Mesothelial cell of epicardium (in vitro differentiated cells): Measurements from ENCODE around the gene C3orf18. TPM values are rescaled to one million over a fixed set of nuclear protein-coding genes. Genes with fewer than 3 reads are reported as not detected.

Experiments
- DNase-seq, 2 experiments: peaks; one replicate each; pipeline ENCODE4 v3.0.0; 2021; ENCODE audit warnings: low spot score in 2 of 2; ENCODE audit not compliant: unreplicated experiment in 2 of 2
- H3K27ac Mint-ChIP-seq: 2 replicates; pipeline ENCODE4 v1.8.0; 2021; ENCODE audit warnings: mixed read lengths
- H3K27me3 Mint-ChIP-seq: 2 replicates; pipeline ENCODE4 v1.8.0; 2021; ENCODE audit warnings: low read depth, mixed read lengths
- H3K36me3 Mint-ChIP-seq: 2 replicates; pipeline ENCODE4 v1.8.0; 2021; ENCODE audit warnings: mixed read lengths
- H3K4me1 Mint-ChIP-seq: 2 replicates; pipeline ENCODE4 v1.8.0; 2021; ENCODE audit warnings: mixed read lengths
- H3K4me3 Mint-ChIP-seq: 2 replicates; pipeline ENCODE4 v1.8.0; 2021; ENCODE audit warnings: mild to moderate bottlenecking, moderate library complexity, mixed read lengths
- H3K9me3 Mint-ChIP-seq: 2 replicates; pipeline ENCODE4 v1.8.0; 2021; ENCODE audit warnings: mixed read lengths
- CTCF ChIP-seq: fragments of 200-600 bp; sonication (generic); IDR thresholded peaks from one replicate; pipeline ENCODE4 v1.5.0; 2021; ENCODE audit warnings: antibody characterized with exemption; ENCODE audit not compliant: unreplicated experiment
- total RNA-seq: library from RNA; stranded (reverse); gene quantifications from 3 replicates; pipeline ENCODE4 v1.2.1, GENCODE V29; 2021

Gene C3orf18
- total RNA-seq, 1 donor from 2014 or later = 15.1 TPM

- Mint-ChIP-seq H3K27me3 (peaks cover 42% of the 10 kb centered on the region), H3K4me3 (no peak overlapping the region), H3K4me1 (peaks cover 22% of the 10 kb centered on the region), H3K27ac (no peak overlapping the region), H3K36me3 (no peaks in the 10 kb centered on the region), H3K9me3 (no peaks in the 10 kb centered on the region)
- TF ChIP-seq CTCF = no peak
- DNase-seq = no peak
Observed at GRCh38 chr3:50537421-50538129, 30.0 kb downstream of the C3orf18 start.

GRCh38 chr3:50536471-50537180 is 30.9 kb downstream of the C3orf18 start:
- no peak for DNase-seq
- no peaks in the 10 kb centered on the region for H3K36me3 Mint-ChIP-seq
- no peak for TF ChIP-seq CTCF
- peaks cover 27% of the 10 kb centered on the region for H3K4me1 Mint-ChIP-seq
- H3K9me3 Mint-ChIP-seq = no peaks in the 10 kb centered on the region
- no peak overlapping the region for H3K4me3 Mint-ChIP-seq
- H3K27ac Mint-ChIP-seq = no peak overlapping the region
- peaks cover 50% of the 10 kb centered on the region for H3K27me3 Mint-ChIP-seq

- Mint-ChIP-seq H3K27ac (no peak overlapping the region), H3K9me3 (no peaks in the 10 kb centered on the region), H3K36me3 (no peaks in the 10 kb centered on the region), H3K4me1 (peaks cover 27% of the 10 kb centered on the region), H3K4me3 (no peak overlapping the region), H3K27me3 (peaks cover 66% of the 10 kb centered on the region)
- TF ChIP-seq CTCF = no peak
- DNase-seq = no peak
Observed at GRCh38 chr3:50534681-50535330, 32.7 kb downstream of the C3orf18 start.

- no peak overlapping the region for H3K27ac Mint-ChIP-seq
- no peak overlapping the region for H3K4me3 Mint-ChIP-seq
- H3K4me1 Mint-ChIP-seq = peaks cover 20% of the 10 kb centered on the region
- H3K27me3 Mint-ChIP-seq = peaks cover 75% of the 10 kb centered on the region
- DNase-seq = no peak
- no peaks in the 10 kb centered on the region for H3K9me3 Mint-ChIP-seq
- no peaks in the 10 kb centered on the region for H3K36me3 Mint-ChIP-seq
- TF ChIP-seq CTCF = no peak
Observed at GRCh38 chr3:50533807-50534461, 33.6 kb downstream of the C3orf18 start.

- Mint-ChIP-seq H3K4me1 (peaks cover 15% of the 10 kb centered on the region), H3K4me3 (no peak overlapping the region), H3K27me3 (peaks cover 77% of the 10 kb centered on the region), H3K9me3 (no peaks in the 10 kb centered on the region), H3K27ac (no peak overlapping the region), H3K36me3 (no peaks in the 10 kb centered on the region)
- DNase-seq = no peak
- TF ChIP-seq CTCF = no peak
Observed at GRCh38 chr3:50533316-50533715, 34.2 kb downstream of the C3orf18 start.
